Central memory CD8-positive, alpha-beta T cell (primary cell): Measurements from ENCODE around the gene PSG3.
"Not testable (repeated sequence)": the region's sequence is repeated elsewhere in the genome, so short reads cannot be mapped to it uniquely, and the experiment has no call there.

Source experiments
- ATAC-seq: fragments of 150-1000 bp; cut with Tn5 transposase; replicated peaks from 2 replicates; pipeline ENCODE4 v1.10.0; 2022; ENCODE audit warnings: mild to moderate bottlenecking, moderate FRiP score, moderate number of reproducible peaks; ENCODE audit not compliant: poor library complexity, severe bottlenecking; ENCODE audit errors: extremely low read depth
- DNase-seq, 2 donors: peaks; one replicate each; pipeline ENCODE4 v3.0.0; 2021; ENCODE audit warnings: low spot score in 2 of 2
- H3K27ac Mint-ChIP-seq: one replicate; pipeline ENCODE4 v1.8.0; 2022; ENCODE audit warnings: low read depth, mild to moderate bottlenecking, moderate library complexity, mixed read lengths
- H3K27me3 Mint-ChIP-seq: one replicate; pipeline ENCODE4 v1.8.0; 2022; ENCODE audit warnings: mixed read lengths
- H3K36me3 Mint-ChIP-seq: one replicate; pipeline ENCODE4 v1.8.0; 2022; ENCODE audit warnings: mild to moderate bottlenecking, moderate library complexity, mixed read lengths; ENCODE audit not compliant: insufficient read depth
- H3K4me1 Mint-ChIP-seq: one replicate; pipeline ENCODE4 v1.8.0; 2022; ENCODE audit warnings: mixed read lengths
- H3K4me3 Mint-ChIP-seq: one replicate; pipeline ENCODE4 v1.8.0; 2022; ENCODE audit warnings: mild to moderate bottlenecking, moderate library complexity, mixed read lengths
- H3K9me3 Mint-ChIP-seq: one replicate; pipeline ENCODE4 v1.8.0; 2022; ENCODE audit warnings: mixed read lengths

PSG3 gene

DNA sequence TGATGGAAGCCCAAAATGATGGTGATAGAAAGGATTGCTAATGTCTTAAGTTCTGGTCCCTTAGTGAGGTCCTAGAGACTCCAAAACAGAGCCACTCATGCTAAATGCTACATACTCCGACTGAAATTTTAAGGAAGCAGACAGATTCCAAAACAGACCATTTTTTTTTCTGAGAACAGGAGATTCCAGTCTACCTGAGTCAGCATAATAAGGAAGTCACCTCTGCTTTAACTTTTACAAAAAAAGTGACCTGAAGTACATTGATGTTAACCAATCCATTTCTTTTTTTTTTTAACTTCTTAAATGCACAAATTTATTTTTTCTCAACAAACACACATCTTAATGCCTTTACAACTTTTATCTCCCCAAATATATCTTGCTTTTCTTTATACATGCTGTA is 65.7 kb downstream of the PSG3 start:
- H3K27ac Mint-ChIP-seq, H3K4me1 Mint-ChIP-seq, H3K4me3 Mint-ChIP-seq, H3K36me3 Mint-ChIP-seq, H3K27me3 Mint-ChIP-seq, ATAC-seq, DNase-seq: not testable (repeated sequence)
- H3K9me3 Mint-ChIP-seq: peaks cover 11% of the 10 kb centered on the region
